COR-L47 (cell line): ENCODE data around the gene YJEFN3.

ENCODE experiments used
- DNase-seq: peaks from one replicate; lab custom pipeline; 2025; lab: John Stamatoyannopoulos, UW

The YJEFN3 gene

DNA sequence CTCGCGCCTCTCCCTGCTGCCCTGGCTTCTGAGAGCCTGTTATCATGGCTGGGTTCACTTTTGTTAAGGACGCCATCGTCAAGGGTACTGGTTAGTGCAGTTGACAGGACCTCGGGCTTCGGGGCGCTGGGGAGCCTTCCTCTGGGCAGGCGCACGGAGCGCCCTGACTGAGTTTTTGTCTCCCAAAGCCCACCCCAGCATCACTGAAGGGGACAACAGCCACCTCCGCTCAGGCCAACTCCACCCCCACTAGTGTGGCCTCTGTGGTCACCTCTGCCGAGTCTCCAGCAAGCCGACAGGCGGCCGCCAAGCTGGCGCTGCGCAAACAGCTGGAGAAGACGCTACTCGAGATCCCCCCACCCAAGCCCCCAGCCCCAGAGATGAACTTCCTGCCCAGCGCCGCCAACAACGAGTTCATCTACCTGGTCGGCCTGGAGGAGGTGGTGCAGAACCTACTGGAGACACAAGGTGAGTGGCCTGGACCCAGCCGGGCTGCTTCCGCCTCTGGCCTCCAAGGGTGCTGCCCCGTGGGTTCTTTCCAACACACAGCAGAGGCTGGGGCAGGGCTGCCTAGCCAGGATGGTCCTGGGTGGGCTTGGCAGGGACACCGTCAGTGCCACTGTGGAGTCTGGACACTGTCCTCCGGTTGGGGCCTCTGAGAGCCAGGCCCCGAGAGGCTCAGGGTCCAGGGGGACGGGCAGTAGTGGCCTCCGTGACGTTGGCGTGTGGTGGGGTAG lies 30.3 kb upstream of the YJEFN3 start:
- no peak for DNase-seq

DNA sequence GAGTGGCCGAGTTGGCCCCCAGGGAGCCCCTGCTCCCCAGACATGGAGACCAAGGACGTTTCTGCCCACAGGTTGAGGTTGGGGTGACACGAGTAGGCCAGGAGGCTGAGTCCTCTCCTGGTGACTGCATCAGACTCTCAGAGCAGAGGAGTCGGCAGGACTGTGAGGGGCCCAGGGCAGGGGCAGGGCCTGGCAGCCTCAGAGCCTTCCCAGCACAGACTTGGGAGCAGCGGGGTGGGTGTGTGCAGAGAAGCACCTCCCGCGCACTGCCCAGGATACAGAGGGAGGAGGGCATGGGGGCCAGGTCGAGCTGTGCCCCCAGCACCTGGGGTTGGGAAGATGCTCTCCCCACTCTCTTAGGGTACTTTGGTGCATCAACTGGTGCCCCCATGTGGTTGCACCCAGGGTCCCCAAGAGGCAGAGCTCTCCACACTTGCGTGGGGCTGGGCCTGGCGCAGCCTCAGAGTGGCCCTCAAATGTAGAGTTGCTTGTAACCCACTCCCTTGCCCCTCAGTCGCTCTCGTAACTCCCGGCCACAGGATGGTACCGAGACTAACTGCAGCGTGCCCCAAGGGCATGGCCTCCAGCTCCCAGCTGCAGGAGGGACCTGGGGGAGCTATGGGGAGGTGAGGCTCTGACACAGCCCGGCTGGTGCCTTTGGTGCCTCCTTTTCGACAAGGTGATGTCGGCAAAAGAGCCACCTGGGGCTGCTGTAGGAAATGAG lies 29.3 kb upstream of the YJEFN3 start:
- no peak for DNase-seq

DNA sequence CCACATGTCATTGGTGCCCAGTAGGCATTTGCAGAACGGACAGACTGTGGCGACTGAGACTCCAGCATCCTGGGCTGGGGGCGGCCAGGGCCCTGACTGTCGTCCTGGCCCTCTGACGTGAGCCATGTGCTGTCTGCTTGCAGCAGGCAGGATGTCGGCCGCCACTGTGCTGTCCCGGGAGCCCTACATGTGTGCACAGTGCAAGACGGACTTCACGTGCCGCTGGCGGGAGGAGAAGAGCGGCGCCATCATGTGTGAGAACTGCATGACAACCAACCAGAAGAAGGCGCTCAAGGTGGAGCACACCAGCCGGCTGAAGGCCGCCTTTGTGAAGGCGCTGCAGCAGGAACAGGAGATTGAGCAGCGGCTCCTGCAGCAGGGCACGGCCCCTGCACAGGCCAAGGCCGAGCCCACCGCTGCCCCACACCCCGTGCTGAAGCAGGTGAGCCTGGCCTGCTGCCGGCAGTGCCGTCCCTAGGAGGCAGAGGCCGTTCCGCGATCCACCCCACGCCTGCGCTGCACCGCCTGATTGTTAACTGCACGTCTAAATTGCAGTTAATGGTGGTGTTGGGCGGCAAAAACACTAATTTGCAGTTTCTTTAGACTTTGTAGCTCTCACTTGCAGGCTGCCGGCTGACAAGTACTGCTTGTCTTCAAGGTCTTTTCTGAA lies 27.6 kb upstream of the YJEFN3 start:
- DNase-seq: no peak

DNA sequence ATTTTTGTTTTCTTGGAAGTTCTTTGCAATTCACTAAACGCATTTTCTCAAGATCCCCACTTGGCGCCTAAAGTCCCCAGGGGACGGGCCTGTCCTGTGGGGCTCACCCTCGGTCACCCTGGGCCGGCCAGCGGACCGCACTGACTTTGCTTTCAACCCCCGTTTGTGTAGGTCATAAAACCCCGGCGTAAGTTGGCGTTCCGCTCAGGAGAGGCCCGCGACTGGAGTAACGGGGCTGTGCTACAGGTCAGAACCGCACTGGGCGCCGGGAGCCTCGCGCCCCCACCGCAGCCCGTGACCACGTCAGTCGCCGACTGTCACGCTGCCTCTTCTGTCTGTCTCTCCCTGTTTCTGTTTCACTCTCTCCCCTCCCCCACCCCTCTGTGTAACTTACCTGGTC lies 26.9 kb upstream of the YJEFN3 start:
- no peak for DNase-seq

DNA sequence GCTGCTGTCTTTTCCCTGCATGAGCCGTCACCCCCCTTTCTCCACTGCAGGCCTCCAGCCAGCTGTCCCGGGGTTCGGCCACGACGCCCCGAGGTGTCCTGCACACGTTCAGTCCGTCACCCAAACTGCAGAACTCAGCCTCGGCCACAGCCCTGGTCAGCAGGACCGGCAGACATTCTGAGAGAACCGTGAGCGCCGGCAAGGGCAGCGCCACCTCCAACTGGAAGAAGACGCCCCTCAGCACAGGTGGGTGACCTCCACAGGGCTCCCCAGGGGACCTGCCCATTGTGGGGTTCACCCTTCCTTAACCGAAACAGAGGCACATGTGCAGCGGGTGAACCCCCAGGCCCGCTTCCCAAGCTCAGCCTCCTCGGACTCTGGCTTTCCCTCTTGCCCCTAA lies 26.4 kb upstream of the YJEFN3 start:
- no peak for DNase-seq

DNA sequence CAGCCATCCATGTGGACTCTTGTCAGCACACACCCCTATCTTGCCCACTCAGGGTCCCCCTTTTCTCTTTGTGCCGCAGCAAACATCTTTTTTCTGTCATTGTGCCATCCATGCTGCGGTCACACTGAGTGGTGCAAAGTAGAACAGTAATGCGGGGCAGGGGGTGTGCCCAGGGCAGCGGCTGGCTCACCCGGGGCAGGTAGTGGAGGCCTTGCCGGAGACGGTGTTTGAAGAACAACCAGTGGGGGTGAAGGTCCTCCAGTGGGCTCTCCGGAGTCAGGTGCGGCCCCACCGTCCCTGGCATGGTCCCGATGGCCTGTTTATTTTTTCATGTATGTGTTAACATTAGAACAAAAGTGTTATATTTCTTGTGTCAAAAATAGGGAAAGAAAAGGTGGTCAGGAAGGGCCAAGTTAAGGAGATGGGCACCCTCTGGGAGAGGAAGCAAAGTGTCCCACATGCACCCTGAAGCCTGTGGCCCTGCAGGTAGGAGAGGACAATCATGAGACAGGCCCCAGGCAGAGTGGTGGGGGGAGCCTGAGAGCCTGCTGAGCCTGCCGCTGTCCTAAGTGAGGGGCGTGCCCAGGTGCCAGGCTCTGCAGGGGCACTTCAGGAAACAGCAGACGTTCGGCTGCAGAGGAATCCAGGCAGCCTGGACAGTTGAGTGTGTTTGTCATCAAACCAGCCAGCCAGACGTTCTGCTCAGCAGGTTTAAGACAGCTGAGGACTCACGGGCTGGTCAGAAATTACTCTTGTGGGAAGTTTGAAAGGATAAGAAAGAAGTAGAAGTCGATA lies 25.7 kb upstream of the YJEFN3 start:
- DNase-seq: no peak

DNA sequence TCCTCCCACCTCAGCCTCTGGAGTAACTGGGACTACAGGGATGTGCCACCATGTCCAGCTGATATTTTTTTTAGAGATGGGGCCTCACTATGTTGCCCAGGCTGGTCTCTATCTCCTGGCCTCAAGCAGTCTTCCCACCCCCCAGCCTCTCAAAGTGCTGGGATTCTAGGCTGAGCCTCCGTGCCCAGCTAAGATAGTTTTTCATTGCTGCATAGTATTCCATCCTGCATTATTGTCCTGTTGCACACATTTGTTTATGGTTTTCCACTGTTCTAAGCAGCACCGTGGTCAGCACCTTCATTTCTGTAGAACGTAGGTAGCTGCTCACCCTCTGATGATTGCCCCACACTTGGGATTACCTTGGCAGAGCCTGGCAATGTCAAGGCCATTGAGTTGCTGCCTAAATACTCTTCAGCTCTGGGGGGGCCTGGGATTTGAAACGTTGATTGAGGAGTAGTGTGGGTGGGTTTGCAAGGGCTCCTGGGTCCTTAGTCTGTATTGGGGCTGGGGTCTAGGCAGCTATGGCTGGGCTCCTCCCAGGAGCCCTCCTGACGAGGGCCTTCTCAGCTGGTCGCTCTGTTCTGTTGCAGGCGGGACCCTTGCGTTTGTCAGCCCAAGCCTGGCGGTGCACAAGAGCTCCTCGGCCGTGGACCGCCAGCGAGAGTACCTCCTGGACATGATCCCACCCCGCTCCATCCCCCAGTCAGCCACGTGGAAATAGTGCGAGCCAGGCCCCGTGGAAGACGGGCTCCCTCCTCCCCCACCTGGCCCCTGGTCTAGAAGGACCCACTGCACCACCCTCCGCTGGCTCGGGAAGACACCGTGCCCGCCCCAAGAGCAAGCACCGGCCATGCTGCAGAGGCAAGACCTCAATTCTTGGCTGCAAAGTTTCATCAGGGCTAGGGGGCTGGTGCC lies 23.7 kb upstream of the YJEFN3 start:
- no peak for DNase-seq

DNA sequence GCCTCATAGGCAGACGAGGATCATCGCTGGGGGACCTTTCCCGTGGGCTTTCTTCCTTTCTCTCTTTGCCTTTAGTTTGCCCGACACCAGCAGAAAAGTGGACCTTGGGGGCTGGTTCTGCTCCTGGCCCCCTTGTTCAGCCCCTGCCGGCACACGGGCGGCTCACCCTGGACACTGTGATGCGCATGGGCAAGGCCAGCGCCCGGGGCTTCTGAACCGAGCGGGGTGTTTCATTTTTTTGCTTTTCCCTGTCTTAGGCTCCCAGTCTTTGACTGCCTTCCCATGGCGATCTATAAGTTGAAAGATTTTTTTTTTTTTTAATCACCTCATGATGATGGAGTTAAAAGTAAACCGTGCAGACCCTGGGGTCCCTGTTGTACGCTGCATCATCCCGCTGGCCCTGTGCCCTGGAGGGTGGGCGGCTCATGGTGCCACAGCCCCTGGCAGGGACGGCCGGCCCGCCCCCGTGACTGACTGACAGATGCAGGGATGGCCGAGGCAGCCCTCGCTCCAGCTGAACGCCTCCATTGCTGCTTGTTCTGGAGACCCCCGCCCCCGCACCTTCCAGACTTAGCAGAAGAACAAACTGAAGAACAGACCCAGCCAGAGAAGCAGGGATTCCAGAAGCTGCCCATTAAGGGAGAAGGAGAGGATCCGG lies 22.9 kb upstream of the YJEFN3 start:
- no peak for DNase-seq

DNA sequence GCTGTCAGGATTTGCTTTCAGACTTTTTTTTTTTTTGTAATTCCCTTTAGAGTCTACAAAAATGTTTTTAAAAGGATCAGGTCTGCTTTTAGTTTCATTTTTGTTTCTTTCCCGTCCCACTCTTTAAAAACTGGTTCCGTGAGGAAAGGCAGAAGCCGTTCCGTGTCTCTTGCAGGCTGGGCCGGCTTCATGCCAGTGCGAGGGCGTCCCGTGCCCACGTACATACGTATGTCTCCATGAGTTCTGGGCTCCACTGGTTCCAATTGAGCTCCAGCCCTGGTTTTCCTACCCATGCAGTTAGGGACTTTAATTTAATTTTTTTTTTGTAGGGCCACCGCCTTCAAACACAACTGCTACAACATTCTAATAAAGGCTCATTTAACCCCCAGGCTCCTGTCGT lies 22.1 kb upstream of the YJEFN3 start:
- DNase-seq: no peak

DNA sequence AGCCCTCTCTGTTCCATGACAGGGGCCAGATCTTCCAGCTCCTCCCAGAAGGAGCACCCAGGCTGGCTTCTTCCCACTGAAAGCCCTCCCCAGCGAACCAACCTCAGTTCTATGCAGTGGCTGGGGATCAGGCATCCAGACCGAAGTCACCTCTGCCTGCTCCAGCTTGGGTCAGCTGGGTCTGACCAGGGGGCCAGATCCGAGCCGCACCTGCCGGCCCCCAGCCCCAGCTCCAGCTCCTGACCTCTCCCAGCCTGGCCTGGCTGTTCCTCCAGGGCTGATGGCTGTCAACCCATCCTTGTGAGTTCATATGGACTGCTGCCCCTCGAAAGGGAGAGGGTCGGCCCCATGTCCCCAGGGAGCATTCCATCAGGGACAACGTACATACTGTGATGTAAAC lies 21.4 kb upstream of the YJEFN3 start:
- no peak for DNase-seq

DNA sequence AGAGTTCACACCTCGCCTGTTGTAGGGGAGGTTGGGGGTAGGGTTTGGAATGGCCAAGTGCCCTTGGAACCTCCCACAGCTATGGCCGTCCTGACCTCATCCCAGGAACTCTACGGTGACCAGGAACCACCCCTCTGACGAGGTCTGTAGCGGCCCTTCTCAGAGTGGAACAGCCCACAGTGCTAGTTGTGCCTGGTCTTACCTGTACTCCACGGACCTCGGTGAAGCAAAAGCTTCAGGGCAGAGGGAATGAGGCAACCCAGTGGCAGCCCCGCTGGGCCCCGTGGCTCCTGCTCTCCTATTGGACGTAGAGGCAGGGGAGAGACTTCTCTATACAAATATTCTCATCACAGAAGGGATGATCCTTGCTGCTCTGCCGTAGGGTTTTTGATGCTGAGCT lies 20.5 kb upstream of the YJEFN3 start:
- DNase-seq: no peak

DNA sequence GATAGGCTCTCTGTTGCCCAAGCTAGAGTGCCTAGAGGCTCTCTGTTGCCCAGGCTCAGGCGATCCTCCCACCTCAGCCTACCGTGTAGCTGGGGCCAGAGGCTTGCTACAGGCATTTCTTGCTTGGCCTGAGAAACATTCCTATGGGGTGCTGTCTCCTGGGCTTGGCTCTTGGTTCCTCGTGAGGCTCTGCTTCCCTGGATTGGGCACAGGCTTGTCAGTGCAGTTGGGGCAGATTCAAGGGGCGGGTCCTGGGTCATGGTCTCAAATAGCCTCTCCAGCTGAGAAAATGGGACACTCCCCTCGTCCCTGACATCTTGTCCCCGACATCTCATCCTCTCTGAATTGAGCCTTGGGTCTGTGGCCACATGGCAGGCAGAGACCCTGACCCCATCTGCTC lies 18.3 kb upstream of the YJEFN3 start:
- no peak for DNase-seq

DNA sequence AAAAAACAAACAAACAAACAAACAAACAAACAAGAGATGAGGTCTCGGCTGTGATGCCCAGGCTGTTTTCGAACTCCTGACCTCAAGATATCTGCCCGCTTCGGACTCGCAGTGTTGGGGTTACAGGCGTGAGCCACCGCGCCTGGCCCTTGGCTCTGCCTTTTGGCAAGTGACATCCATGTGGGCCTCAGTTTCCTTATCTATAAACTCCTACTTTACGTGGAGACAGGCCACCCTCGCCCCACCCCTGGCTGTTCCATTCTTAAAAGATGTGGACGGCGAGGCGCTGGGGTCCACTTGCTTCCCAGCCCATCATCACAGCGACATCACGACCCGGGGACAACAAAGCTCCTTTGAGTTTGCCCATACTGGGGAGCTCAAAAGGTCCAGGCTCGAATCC lies 15.0 kb upstream of the YJEFN3 start:
- no peak for DNase-seq

DNA sequence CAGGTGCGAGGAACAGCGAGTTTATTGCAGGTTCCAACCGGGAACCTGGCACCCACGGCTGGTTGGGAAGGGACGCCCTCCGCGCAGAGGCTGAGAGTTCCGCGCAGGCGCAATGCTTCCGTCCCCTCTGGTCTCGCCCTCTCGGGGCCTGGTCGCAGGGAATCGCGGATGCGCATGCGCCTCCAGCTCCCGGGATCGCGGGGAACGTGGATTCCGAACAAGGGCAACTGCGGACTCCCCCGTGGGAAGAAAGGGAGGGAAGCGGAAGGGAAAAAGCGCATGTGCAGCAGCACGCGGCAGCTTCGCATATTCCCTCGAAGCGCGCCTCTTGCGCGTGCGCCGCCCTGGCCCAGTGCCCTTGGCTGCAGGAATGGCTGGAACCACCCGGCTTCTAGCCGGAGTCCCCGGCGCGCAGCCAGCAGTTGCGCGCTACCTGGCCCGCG lies 14.5 kb upstream of the YJEFN3 start:
- DNase-seq: no peak

DNA sequence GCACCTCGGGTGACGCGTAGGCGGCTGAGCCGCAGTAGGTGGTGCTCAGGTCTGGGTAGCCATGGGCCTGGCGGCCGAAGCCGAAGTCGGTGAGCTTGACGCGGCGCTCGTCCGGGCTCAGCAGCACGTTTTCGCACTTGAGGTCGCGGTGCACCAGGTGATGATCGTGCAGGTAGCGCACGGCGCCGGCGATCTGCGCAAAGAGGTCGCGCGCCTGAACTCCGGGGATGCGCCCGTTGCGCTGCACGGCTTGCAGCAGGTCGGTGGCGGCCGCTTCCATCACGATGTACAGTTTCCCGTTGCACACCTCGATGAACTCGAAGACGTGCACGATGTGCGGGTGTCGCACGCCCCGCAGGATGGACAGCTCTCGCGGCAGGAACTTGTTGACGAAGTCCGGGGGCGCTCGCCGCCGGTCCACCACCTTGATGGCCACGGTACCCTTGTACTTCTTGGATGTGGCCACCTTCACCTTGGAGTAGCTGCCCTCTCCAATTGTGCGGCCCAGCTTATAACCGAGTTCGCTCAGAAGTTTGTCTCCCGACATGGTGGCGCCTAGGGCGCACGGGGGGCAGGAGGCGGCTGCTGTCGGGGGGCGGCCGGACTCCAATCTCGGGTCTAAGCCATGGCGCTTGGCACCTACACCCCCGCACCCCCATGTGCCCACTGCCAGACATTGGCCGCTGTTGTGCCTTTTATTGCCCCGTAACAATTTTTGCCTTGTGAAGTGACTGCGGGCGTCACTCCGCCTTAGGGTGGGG lies 13.7 kb upstream of the YJEFN3 start, which contains the start of gene TSSK6:
Gene TSSK6, minus strand, starts transcription at position 668 of the 761 bp plus-strand sequence. Its CDS starts 121 bp downstream, at position 547.
- DNase-seq: no peak

DNA sequence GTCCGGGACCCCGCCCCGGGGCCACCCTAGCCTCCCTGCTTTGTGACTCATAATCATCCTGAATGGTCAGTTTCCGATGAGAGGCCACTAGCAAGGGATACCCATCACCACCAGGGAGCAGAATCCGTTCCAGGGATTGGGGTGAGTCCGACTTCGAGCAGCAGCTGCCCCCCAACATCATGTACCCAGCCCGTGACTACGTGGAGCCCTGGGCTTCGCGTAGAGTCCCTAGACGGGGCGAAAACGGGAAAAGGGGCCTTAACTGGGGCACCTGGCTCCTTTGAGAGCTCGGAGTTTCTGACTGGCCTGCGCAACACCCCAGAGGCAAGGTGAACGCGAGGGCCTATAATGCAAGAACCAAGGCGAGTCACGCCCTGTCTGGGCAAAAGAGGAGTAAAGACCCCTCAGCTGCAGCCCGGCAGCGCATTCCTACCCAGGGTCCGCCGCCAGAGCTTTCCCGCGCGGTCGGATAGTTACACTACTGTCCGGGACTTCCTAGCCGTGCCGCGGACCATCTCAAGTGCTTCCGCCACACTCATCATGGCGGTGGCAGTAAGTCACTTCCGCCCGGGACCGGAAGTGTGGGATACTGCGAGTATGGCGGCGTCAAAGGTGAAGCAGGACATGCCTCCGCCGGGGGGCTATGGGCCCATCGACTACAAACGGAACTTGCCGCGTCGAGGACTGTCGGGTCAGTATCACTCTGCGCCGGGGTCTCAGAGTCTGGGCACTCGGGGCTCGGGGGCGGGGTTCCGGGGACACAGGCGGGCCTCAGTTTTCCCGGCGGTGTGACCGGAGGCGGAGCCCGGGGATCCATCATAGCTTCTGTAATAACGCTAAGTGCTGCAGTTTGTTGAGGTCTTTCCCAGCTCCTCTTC lies 12.8 kb upstream of the YJEFN3 start, which contains the start of gene NDUFA13:
Gene NDUFA13, plus strand, starts transcription at position 584 of the 878 bp plus-strand sequence. Its CDS starts 14 bp downstream, at position 598.
- DNase-seq: peak; percentile 82

DNA sequence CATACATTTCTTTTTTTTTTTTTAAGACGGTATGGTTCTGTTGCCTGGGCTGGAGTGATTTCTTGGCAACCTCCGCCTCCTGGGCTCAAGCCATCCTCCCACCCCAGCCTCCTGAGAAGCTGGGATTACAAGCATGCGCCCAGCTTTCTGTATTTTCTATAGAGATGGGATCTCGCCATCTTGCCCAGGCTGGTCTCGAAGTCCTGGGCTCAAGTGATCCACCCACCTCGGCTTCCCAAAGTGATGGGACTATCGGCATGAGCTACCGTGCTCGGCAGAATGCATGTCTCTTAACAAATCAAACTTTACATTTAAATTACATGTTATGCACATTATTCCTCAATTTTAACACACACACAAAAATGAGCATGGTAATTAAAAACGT lies 11.5 kb upstream of the YJEFN3 start:
- no peak for DNase-seq

DNA sequence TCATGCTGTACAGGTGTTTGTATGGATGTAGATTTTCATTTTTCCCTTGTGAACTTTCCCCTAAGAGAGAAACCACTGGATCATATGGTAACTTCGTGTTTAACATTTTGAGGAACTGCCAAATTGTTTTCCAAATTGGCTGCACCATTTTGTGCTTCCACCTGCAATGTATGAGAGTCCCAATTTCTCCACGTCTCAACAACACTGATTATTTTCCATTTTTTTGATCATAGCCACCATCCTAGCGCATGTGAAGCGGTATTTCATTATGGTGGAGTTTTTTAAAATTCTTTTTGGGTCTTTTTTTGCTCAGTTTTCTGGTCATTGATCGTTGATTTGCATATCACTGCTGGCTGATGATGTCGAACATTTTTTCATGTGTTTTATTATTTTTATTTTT lies 7.7 kb upstream of the YJEFN3 start:
- no peak for DNase-seq

DNA sequence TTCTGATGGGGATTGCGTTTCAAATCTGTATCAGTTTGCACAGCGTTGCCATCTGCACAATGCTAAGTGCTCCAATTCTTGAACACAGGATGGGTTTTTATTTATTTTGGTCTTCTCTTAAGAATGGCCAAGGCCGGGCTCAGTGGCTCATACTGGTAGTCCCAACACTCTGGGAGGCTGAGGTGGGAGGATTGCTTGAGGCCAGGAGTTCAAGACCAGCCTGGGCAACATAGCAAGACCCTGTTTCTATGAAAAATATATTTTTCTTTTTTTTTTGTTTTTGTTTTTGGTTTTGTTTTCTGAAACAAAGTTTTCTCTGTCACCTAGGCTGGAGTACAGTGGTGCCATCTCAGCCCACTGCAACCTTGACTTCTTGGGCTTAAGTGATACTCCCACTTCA lies 5.5 kb upstream of the YJEFN3 start:
- no peak for DNase-seq
